IMR-90 (cell line): ENCODE results near the gene ZNF280C. TPM values are rescaled to one million over a fixed set of nuclear protein-coding genes. Genes with fewer than 3 reads are reported as not detected.

Experiments used
- ATAC-seq: fragments of 200-7000 bp; cut with Tn5 transposase; 2 replicates; pipeline ENCODE4 v1.9.1; 2020; ENCODE audit warnings: low read depth, mild to moderate bottlenecking, moderate library complexity
- BruUV-seq: library from RNA; stranded (reverse); fragments of 400-500 nt; replicated peaks from 2 replicates; lab custom pipeline; 2021; lab: Mats Ljungman, UMichigan
- CTCF ChIA-PET: fragments of 300-600 bp; formaldehyde crosslinking; extraction: SDS; loops from one replicate; lab custom pipeline; 2021; ENCODE audit warnings: antibody characterized with exemption; lab: Yijun Ruan, JAX
- POLR2A ChIA-PET: fragments of 300-600 bp; sonication (Branson Sonifier 250); formaldehyde crosslinking; loops from one replicate; lab custom pipeline; 2022; ENCODE audit warnings: antibody characterized with exemption; ENCODE audit not compliant: unreplicated experiment; lab: Charles Lee
- DNase-seq: peaks from one replicate; pipeline ENCODE4 v3.0.0; 2013
- H2AFZ ChIP-seq: replicated peaks from 2 replicates; pipeline ENCODE3; 2013; ENCODE audit warnings: low read length, mild to moderate bottlenecking; ENCODE audit not compliant: poor library complexity
- H2AK5ac ChIP-seq: 2 replicates; pipeline ENCODE4 v1.6.1; 2013; ENCODE audit warnings: low read depth, low read length, inconsistent platforms
- H2AK9ac ChIP-seq: replicated peaks from 2 replicates; pipeline ENCODE3; 2013; ENCODE audit warnings: mild to moderate bottlenecking, low read depth, low read length, moderate library complexity; ENCODE audit not compliant: poor library complexity
- H2BK120ac ChIP-seq: 2 replicates; pipeline ENCODE4 v1.6.1; 2013; ENCODE audit warnings: low read depth, low read length, inconsistent platforms
- H2BK15ac ChIP-seq: 3 replicates; pipeline ENCODE4 v1.6.1; 2013; ENCODE audit warnings: low read depth, low read length, inconsistent platforms
- H2BK20ac ChIP-seq: 2 replicates; pipeline ENCODE4 v1.6.1; 2013; ENCODE audit warnings: low read depth, mild to moderate bottlenecking, inconsistent platforms, low read length, moderate library complexity
- H2BK5ac ChIP-seq: 2 replicates; pipeline ENCODE4 v1.6.1; 2013; ENCODE audit warnings: mild to moderate bottlenecking, low read depth, low read length, inconsistent platforms; ENCODE audit not compliant: poor library complexity, severe bottlenecking
- H3K14ac ChIP-seq: replicated peaks from 2 replicates; pipeline ENCODE4 v1.6.1; 2013; ENCODE audit warnings: low read depth, low read length, inconsistent platforms
- H3K18ac ChIP-seq: 2 replicates; pipeline ENCODE4 v1.6.1; 2013; ENCODE audit warnings: low read depth, low read length, control low read depth
- H3K23ac ChIP-seq: 2 replicates; pipeline ENCODE4 v1.6.1; 2013; ENCODE audit warnings: low read depth, low read length, inconsistent platforms
- H3K27ac ChIP-seq: 2 replicates; pipeline ENCODE4 v1.5.1; 2013; ENCODE audit warnings: mild to moderate bottlenecking, control low read depth, low read length; ENCODE audit not compliant: insufficient read depth
- H3K27me3 ChIP-seq: 2 replicates; pipeline ENCODE4 v1.6.1; 2013; ENCODE audit warnings: low read length; ENCODE audit not compliant: control insufficient read depth, insufficient read depth
- H3K36me3 ChIP-seq: 2 replicates; pipeline ENCODE4 v1.6.1; 2013; ENCODE audit warnings: low read length, mixed read lengths; ENCODE audit not compliant: control insufficient read depth, insufficient read depth
- H3K4ac ChIP-seq: 2 replicates; pipeline ENCODE4 v1.6.1; 2013; ENCODE audit warnings: low read depth, low read length, inconsistent platforms
- H3K4me1 ChIP-seq: 2 replicates; pipeline ENCODE4 v1.6.1; 2013; ENCODE audit warnings: low read length, mixed read lengths; ENCODE audit not compliant: control insufficient read depth, insufficient read depth
- H3K4me2 ChIP-seq: 2 replicates; pipeline ENCODE4 v1.6.1; 2013; ENCODE audit warnings: low read depth, mild to moderate bottlenecking, control low read depth, low read length, moderate library complexity
- H3K4me3 ChIP-seq: 2 replicates; pipeline ENCODE4 v1.5.1; 2013; ENCODE audit warnings: low read depth, mild to moderate bottlenecking, control low read depth, low read length, moderate library complexity; ENCODE audit not compliant: insufficient read depth
- H3K56ac ChIP-seq: 2 replicates; pipeline ENCODE4 v1.6.1; 2013; ENCODE audit warnings: low read length, inconsistent platforms; ENCODE audit not compliant: insufficient read depth; ENCODE audit errors: extremely low read depth
- H3K79me1 ChIP-seq, 2 experiments: 2 replicates each; pipeline ENCODE4 v1.6.1; 2013; ENCODE audit warnings: low read length in 2 of 2, inconsistent platforms in 1 of 2, low read depth in 1 of 2
- H3K9ac ChIP-seq: 2 replicates; pipeline ENCODE4 v1.6.1; 2013; ENCODE audit warnings: low read depth, low read length, control low read depth
- H3K9me1 ChIP-seq: 2 replicates; pipeline ENCODE4 v1.6.1; 2013; ENCODE audit warnings: low read length, inconsistent platforms; ENCODE audit not compliant: insufficient read depth
- H3K9me3 ChIP-seq: 2 replicates; pipeline ENCODE4 v1.6.1; 2013; ENCODE audit warnings: low read length; ENCODE audit not compliant: control insufficient read depth, insufficient read depth
- H4K20me1 ChIP-seq: 2 replicates; pipeline ENCODE4 v1.6.1; 2013; ENCODE audit warnings: low read length, inconsistent platforms; ENCODE audit not compliant: insufficient read depth
- H4K5ac ChIP-seq: 2 replicates; pipeline ENCODE4 v1.6.1; 2013; ENCODE audit warnings: mild to moderate bottlenecking, low read depth, low read length, control low read depth
- H4K8ac ChIP-seq, 2 experiments: 2 replicates each; pipeline ENCODE4 v1.6.1; 2013; ENCODE audit warnings: low read depth in 2 of 2, low read length in 2 of 2, control low read depth in 1 of 2, inconsistent platforms in 1 of 2
- H4K91ac ChIP-seq: 2 replicates; pipeline ENCODE4 v1.6.1; 2013; ENCODE audit warnings: low read depth, low read length, inconsistent platforms; ENCODE audit not compliant: insufficient read depth
- MXI1 ChIP-seq: IDR thresholded peaks from 2 replicates; pipeline ENCODE4 v1.6.1; 2012; ENCODE audit warnings: low read depth, mild to moderate bottlenecking, low read length, moderate library complexity, borderline replicate concordance
- RFX5 ChIP-seq: IDR thresholded peaks from 2 replicates; pipeline ENCODE4 v1.8.0; 2012; ENCODE audit warnings: low read depth, mild to moderate bottlenecking, low read length, moderate library complexity
- WGBS, 2 experiments: methylation state at CpG; one replicate each; pipeline versions ENCODE4 v1.1.5 to v1.1.7; 2013; ENCODE audit warnings: missing lambda C conversion rate in 2 of 2; ENCODE audit not compliant: insufficient read length in 1 of 2; ENCODE audit errors: extremely low coverage in 2 of 2; 5-methylcytosine and 5-hydroxymethylcytosine counted together
- dilution Hi-C: fragments of 300-500 bp; cut with HindIII; formaldehyde crosslinking; loops from one replicate; pipeline ENCODE4 v1.14.3; 2018; ENCODE audit warnings: low sequenced_read_pairs; ENCODE audit not compliant: unreplicated experiment
- in situ Hi-C: fragments of 300-500 bp; cut with MboI; formaldehyde crosslinking; loops from 3 replicates; pipeline ENCODE4 v1.14.3; 2019; ENCODE audit warnings: low sequenced_read_pairs, inconsistent platforms, mixed read lengths
- intact Hi-C: fragments of 100-400 bp; cut with micrococcal nuclease; formaldehyde crosslinking; loops from 2 replicates; pipeline ENCODE4 v1.10.0; 2022
- polyA plus RNA-seq, 3 experiments: library from polyadenylated mRNA; depleted of rRNA; stranded (reverse); fragments of >200 nt; gene quantifications; 2 replicates each; pipeline ENCODE4 v1.2.3, GENCODE V29; 2012; ENCODE audit warnings: low replicate concordance in 1 of 3
- total RNA-seq: library from RNA; depleted of rRNA; stranded (reverse); fragments of >200 nt; gene quantifications from 2 replicates; pipeline ENCODE4 v1.2.3, GENCODE V29; 2012

The ZNF280C gene
- total and polyA plus RNA-seq, 2 of the 4 experiments (the other 2 are of a cell fraction) = 3.1 to 4.5 TPM

- Histone ChIP-seq H3K18ac (peak within 1 kb of the TSS; percentile 22; the same call in 1 of the 2 replicates), H4K8ac (peak within 1 kb of the TSS; percentile 63 to 76), H4K5ac (peak within 1 kb of the TSS; percentile 29; the same call in 1 of the 2 replicates), H3K4me3 (peak within 1 kb of the TSS; percentile 67), H3K56ac (peak within 1 kb of the TSS; percentile 76), H2BK5ac (peak within 1 kb of the TSS; percentile 77), H3K36me3 (no peaks in the 10 kb centered on the region), H2AK5ac (peak within 1 kb of the TSS; percentile 35; the same call in 1 of the 2 replicates), H2BK120ac (peak within 1 kb of the TSS; percentile 32; the same call in 1 of the 2 replicates), H2BK15ac (0 out of 3 replicates have a peak within 1 kb of the TSS, but pooled peaks have one; percentile 46), H2AK9ac (peak within 1 kb of the TSS; percentile 80), H3K4ac (peak within 1 kb of the TSS; percentile 73), H3K79me1 (peaks cover 7 to 8% of the 10 kb centered on the region in 2 experiments; a peak in 2 of 4 replicates), H3K27me3 (no peaks in the 10 kb centered on the region), H2AFZ (peak within 1 kb of the TSS; percentile 93), H4K20me1 (no peaks in the 10 kb centered on the region), H2BK20ac (no peak within 1 kb of the TSS), H4K91ac (peak within 1 kb of the TSS; percentile 47; the same call in 1 of the 2 replicates), H3K14ac (peak within 1 kb of the TSS; percentile 68), H3K27ac (peak within 1 kb of the TSS; percentile 85), H3K9me3 (no peaks in the 10 kb centered on the region), H3K9me1 (no peaks in the 10 kb centered on the region), H3K9ac (peak within 1 kb of the TSS; percentile 80), H3K23ac (peak within 1 kb of the TSS; percentile 57), H3K4me1 (no peaks in the 10 kb centered on the region), H3K4me2 (peak within 1 kb of the TSS; percentile 94)
- WGBS, 2 experiments = 45% methylated on average over 10 of the region's 50 CpGs; no CpG with 5 or more reads in 1 of the 2 experiments
- ChIA-PET POLR2A (interaction anchor here (0.5 kb wide), 1 partner anchor 14 kb away, joined by 3 read pairs; no protein-coding TSS in a partner anchor), CTCF (no interaction called here)
- peak; percentile 96 for ATAC-seq
- in situ Hi-C loops = no loop called here
- TF ChIP-seq RFX5 = no peak
- TF ChIP-seq MXI1 = peak; percentile 7; the same call in 1 of the 2 replicates
- peak; percentile 94 for DNase-seq
- dilution Hi-C loops = no loop called here
- BruUV-seq = no TSS peak
- intact Hi-C loops = no loop called here
These were observed 102.8 kb downstream of the ZNF280C start, which contains the start of gene AIFM1 for GRCh38 chrX:130165703-130166502. Gene AIFM1 (minus strand): TSS chrX:130165841. CDS start chrX:130165656, 185 bp downstream.
